Measurements from ENCODE around the gene SEPTIN1.
A peak's percentile ranks its signal among the peaks of the same experiment; 100 is the strongest.

Gene SEPTIN1

GRCh38 chr16:30380072-30380802 is 2.1 kb downstream of the SEPTIN1 start:
- Histone ChIP-seq H3K36me3 (ENCODE audit: control insufficient read depth, insufficient read depth, low read length, severe bottlenecking) (no peaks in the 10 kb centered on the region), H3K9me3 (ENCODE audit: control insufficient read depth, low read length) (no peaks in the 10 kb centered on the region), H3K9ac (ENCODE audit: low read length) (no peak overlapping the region), H3K4me3 (ENCODE audit: low read length) (no peak overlapping the region), H3K4me1 (ENCODE audit: control insufficient read depth, insufficient read depth, low read length) (peaks cover 18% of the 10 kb centered on the region), H3K27me3 (replicated peaks; ENCODE audit: control insufficient read depth, insufficient read depth, low read length) (no peaks in the 10 kb centered on the region)
- no peak for DNase-seq (ENCODE audit: low read depth)

- no peak for DNase-seq (ENCODE audit: low read depth)
- Histone ChIP-seq H3K4me3 (ENCODE audit: low read length) (peak overlapping the region; percentile 89), H3K4me1 (ENCODE audit: control insufficient read depth, insufficient read depth, low read length) (peaks cover 18% of the 10 kb centered on the region), H3K9ac (ENCODE audit: low read length) (peak overlapping the region; percentile 92), H3K27me3 (replicated peaks; ENCODE audit: control insufficient read depth, insufficient read depth, low read length) (no peaks in the 10 kb centered on the region), H3K36me3 (ENCODE audit: control insufficient read depth, insufficient read depth, low read length, severe bottlenecking) (no peaks in the 10 kb centered on the region), H3K9me3 (ENCODE audit: control insufficient read depth, low read length) (no peaks in the 10 kb centered on the region)
These were observed 3.1 kb downstream of the SEPTIN1 start for GRCh38 chr16:30379158-30379783.

- Histone ChIP-seq H3K4me1 (ENCODE audit: control insufficient read depth, insufficient read depth, low read length) (peaks cover 14% of the 10 kb centered on the region), H3K27me3 (replicated peaks; ENCODE audit: control insufficient read depth, insufficient read depth, low read length) (no peaks in the 10 kb centered on the region), H3K9ac (ENCODE audit: low read length) (peak overlapping the region; percentile 92), H3K4me3 (ENCODE audit: low read length) (peak overlapping the region; percentile 89), H3K36me3 (ENCODE audit: control insufficient read depth, insufficient read depth, low read length, severe bottlenecking) (no peaks in the 10 kb centered on the region), H3K9me3 (ENCODE audit: control insufficient read depth, low read length) (no peaks in the 10 kb centered on the region)
- peak; percentile 100 for DNase-seq (ENCODE audit: low read depth)
These were observed 3.9 kb downstream of the SEPTIN1 start for GRCh38 chr16:30378236-30379157.

GRCh38 chr16:30377812-30378235 is 4.5 kb downstream of the SEPTIN1 start:
- H3K36me3 ChIP-seq (ENCODE audit: control insufficient read depth, insufficient read depth, low read length, severe bottlenecking) = no peaks in the 10 kb centered on the region
- peak overlapping the region; percentile 81 for H3K4me3 ChIP-seq (ENCODE audit: low read length)
- peaks cover 11% of the 10 kb centered on the region for H3K4me1 ChIP-seq (ENCODE audit: control insufficient read depth, insufficient read depth, low read length)
- H3K27me3 ChIP-seq (replicated peaks; ENCODE audit: control insufficient read depth, insufficient read depth, low read length) = no peaks in the 10 kb centered on the region
- H3K9me3 ChIP-seq (ENCODE audit: control insufficient read depth, low read length) = no peaks in the 10 kb centered on the region
- peak overlapping the region; percentile 92 for H3K9ac ChIP-seq (ENCODE audit: low read length)
- peak; percentile 92 for DNase-seq (ENCODE audit: low read depth)

GRCh38 chr16:30377050-30377811 is 5.1 kb downstream of the SEPTIN1 start:
- Histone ChIP-seq H3K36me3 (ENCODE audit: control insufficient read depth, insufficient read depth, low read length, severe bottlenecking) (no peaks in the 10 kb centered on the region), H3K27me3 (replicated peaks; ENCODE audit: control insufficient read depth, insufficient read depth, low read length) (no peaks in the 10 kb centered on the region), H3K4me3 (ENCODE audit: low read length) (peak overlapping the region; percentile 81), H3K4me1 (ENCODE audit: control insufficient read depth, insufficient read depth, low read length) (peaks cover 11% of the 10 kb centered on the region), H3K9ac (ENCODE audit: low read length) (peak overlapping the region; percentile 92), H3K9me3 (ENCODE audit: control insufficient read depth, low read length) (no peaks in the 10 kb centered on the region)
- no peak for DNase-seq (ENCODE audit: low read depth)

GRCh38 chr16:30376461-30376902 is 5.9 kb downstream of the SEPTIN1 start:
- no peak for DNase-seq (ENCODE audit: low read depth)
- peaks cover 11% of the 10 kb centered on the region for H3K4me1 ChIP-seq (ENCODE audit: control insufficient read depth, insufficient read depth, low read length)
- H3K4me3 ChIP-seq (ENCODE audit: low read length) = no peak overlapping the region
- H3K9me3 ChIP-seq (ENCODE audit: control insufficient read depth, low read length) = no peaks in the 10 kb centered on the region
- H3K27me3 ChIP-seq (replicated peaks; ENCODE audit: control insufficient read depth, insufficient read depth, low read length) = no peaks in the 10 kb centered on the region
- no peak overlapping the region for H3K9ac ChIP-seq (ENCODE audit: low read length)
- H3K36me3 ChIP-seq (ENCODE audit: control insufficient read depth, insufficient read depth, low read length, severe bottlenecking) = no peaks in the 10 kb centered on the region

- Histone ChIP-seq H3K4me3 (ENCODE audit: low read length) (no peak overlapping the region), H3K4me1 (ENCODE audit: control insufficient read depth, insufficient read depth, low read length) (peaks cover 14% of the 10 kb centered on the region), H3K9ac (ENCODE audit: low read length) (no peak overlapping the region), H3K36me3 (ENCODE audit: control insufficient read depth, insufficient read depth, low read length, severe bottlenecking) (no peaks in the 10 kb centered on the region), H3K27me3 (replicated peaks; ENCODE audit: control insufficient read depth, insufficient read depth, low read length) (no peaks in the 10 kb centered on the region), H3K9me3 (ENCODE audit: control insufficient read depth, low read length) (no peaks in the 10 kb centered on the region)
- no peak for DNase-seq (ENCODE audit: low read depth)
These were observed 6.5 kb downstream of the SEPTIN1 start for GRCh38 chr16:30375864-30376263.

- H3K4me3 ChIP-seq (ENCODE audit: low read length) = no peak within 1 kb of the TSS
- no peaks in the 10 kb centered on the region for H3K36me3 ChIP-seq (ENCODE audit: control insufficient read depth, insufficient read depth, low read length, severe bottlenecking)
- H3K4me1 ChIP-seq (ENCODE audit: control insufficient read depth, insufficient read depth, low read length) = peaks cover 14% of the 10 kb centered on the region
- no peaks in the 10 kb centered on the region for H3K9me3 ChIP-seq (ENCODE audit: control insufficient read depth, low read length)
- H3K27me3 ChIP-seq (replicated peaks; ENCODE audit: control insufficient read depth, insufficient read depth, low read length) = no peaks in the 10 kb centered on the region
- no peak within 1 kb of the TSS for H3K9ac ChIP-seq (ENCODE audit: low read length)
- no peak for DNase-seq (ENCODE audit: low read depth)
These were observed 7.8 kb downstream of the SEPTIN1 start, which contains the start of gene MYL11 for GRCh38 chr16:30374538-30374937. MYL11 (plus strand) TSS chr16:30374802; CDS start chr16:30374858, 56 bp downstream.

- H3K9me3 ChIP-seq (ENCODE audit: control insufficient read depth, low read length) = no peaks in the 10 kb centered on the region
- no peak for DNase-seq (ENCODE audit: low read depth)
- no peak overlapping the region for H3K9ac ChIP-seq (ENCODE audit: low read length)
- H3K4me3 ChIP-seq (ENCODE audit: low read length) = no peak overlapping the region
- peaks cover 14% of the 10 kb centered on the region for H3K4me1 ChIP-seq (ENCODE audit: control insufficient read depth, insufficient read depth, low read length)
- H3K36me3 ChIP-seq (ENCODE audit: control insufficient read depth, insufficient read depth, low read length, severe bottlenecking) = no peaks in the 10 kb centered on the region
- no peaks in the 10 kb centered on the region for H3K27me3 ChIP-seq (replicated peaks; ENCODE audit: control insufficient read depth, insufficient read depth, low read length)
These were observed 9.6 kb downstream of the SEPTIN1 start for GRCh38 chr16:30372725-30373124.

GRCh38 chr16:30372038-30372712 is 10.2 kb downstream of the SEPTIN1 start:
- no peaks in the 10 kb centered on the region for H3K9me3 ChIP-seq (ENCODE audit: control insufficient read depth, low read length)
- no peaks in the 10 kb centered on the region for H3K36me3 ChIP-seq (ENCODE audit: control insufficient read depth, insufficient read depth, low read length, severe bottlenecking)
- H3K27me3 ChIP-seq (replicated peaks; ENCODE audit: control insufficient read depth, insufficient read depth, low read length) = no peaks in the 10 kb centered on the region
- DNase-seq (ENCODE audit: low read depth) = no peak
- H3K4me1 ChIP-seq (ENCODE audit: control insufficient read depth, insufficient read depth, low read length) = peaks cover 16% of the 10 kb centered on the region
- no peak overlapping the region for H3K9ac ChIP-seq (ENCODE audit: low read length)
- no peak overlapping the region for H3K4me3 ChIP-seq (ENCODE audit: low read length)
